HG02973 (cell line): ENCODE results near the gene HOXA1.

Experiments
- ATAC-seq: cut with Tn5 transposase; IDR thresholded peaks from one replicate; pipeline ENCODE4 v1.9.1; 2021; ENCODE audit warnings: moderate library complexity; ENCODE audit not compliant: unreplicated experiment

HOXA1 gene

DNA sequence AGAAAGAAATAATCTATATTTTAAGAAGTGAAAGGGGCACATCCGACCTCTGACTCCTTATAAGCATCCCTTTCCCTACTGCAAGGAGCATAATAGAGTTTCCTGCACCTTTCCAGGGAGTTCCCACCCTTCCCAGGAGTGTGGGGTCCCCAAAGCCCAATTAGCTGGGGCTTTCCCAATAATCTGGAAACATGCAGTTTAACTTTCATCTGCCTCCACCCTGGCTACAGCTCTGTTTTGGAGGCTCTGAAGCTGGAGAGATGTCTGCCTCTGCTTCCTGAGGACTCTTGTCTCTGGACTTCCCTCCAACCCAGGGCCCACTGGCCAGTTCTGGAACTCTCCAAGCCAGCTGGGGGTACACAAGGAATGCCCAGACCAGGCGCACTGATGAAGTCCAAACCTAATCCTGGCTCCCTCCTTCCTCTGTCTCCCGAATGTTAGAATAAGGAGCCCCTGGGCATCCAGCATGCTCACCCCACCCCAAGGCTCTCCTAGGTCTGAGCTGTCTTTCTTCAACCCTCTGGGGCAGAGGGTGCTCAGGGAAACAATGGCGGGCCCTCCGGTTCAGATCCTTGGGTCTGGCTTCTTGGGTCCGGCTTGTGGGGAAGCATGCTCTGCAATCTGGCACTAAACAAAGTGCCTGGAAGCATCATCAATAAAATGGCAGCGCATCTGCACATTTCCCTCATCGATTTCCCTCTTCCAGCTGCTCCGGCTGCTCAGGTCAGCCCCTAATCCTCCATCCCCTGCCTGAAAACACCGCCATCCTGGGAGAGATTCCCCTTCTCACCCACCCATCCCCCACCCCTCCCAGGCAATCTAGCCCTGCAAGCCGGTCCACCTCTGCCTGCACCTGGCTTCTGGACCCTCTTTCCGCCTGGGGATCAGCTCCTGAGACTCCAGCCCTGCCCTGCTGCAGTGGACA is 21.4 kb upstream of the HOXA1 start:
- no peak for ATAC-seq

DNA sequence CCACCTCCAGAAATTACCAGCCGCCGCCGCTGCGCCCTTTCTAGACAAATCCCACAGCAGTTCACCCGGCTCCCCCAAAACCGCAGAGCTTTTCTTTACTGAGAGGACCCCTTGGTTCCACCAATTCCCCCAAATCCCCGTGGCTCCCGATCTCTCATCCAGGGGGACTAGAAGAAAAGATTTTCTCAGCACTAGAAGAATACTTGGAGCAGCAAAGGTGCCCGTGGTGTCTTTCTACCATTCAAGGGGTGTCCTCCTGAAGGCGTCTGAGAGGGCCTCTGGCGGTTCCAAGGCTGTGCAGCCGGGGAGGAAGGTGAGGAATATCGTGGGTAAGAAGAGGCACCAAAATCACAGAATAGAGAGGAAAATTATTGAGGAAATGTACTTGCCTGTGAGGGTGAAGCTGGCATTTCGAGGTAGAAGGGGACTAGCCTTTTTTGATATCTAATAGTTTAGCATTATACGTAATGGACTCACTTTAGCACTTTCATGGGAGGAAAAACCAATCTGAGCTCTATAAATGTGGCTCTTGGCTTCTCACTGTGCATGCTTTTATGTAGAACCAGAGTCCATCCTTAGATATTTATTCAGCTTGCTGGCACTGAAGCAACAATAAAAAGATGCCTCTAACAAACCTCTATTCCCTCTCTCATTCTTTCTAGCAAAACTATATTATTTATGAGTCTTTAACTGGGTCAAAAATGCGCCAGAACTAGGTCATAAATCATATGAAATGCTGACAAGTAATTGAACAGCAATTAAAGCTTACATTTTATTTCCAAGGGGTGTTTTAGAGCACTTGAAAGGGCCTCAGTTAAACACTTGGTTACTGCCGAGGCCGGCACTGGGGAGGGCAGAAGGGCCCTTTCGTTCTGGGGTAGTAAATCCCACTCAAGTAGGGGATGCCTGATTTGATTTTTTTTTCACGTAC is 20.5 kb upstream of the HOXA1 start:
- ATAC-seq, result no peak

DNA sequence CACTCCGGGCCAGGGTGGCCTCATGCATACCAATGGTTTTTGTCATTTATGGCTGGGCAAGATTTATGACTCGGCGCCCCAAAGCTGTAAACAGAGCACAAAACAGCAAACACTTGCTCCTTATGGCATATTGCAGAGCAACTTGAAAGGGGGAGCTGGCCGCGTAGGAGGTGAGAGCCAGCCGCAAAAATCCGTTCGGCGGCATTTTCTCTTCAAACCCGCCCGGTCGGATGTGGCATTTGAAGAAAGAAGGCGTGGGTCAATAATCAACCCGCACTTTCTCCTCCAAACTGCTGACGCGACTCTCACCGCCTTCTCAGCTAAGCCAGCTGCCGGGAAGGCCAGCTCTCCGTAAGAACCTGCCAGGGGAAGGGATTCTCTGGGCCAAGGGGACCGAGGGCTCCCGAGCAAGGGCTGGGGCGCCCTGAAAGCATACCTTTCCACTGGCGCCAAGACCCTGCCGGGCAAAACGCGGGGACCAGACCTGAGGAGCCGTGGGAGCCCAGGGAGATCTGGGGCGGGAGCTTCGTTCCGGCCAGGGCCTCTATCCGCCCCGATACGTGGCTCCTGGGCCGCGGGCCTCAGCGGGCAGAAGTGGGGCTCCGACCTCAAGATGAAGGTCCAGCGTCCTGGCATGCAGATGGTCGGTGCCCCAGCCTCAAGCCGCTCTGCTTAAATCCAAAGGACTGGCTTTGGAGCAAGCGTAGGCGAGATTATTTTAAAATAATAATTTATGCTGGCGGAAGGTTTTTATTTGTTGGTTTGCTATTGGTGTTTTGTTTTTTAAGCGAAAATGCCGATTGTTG is 19.6 kb upstream of the HOXA1 start:
- ATAC-seq, result no peak

DNA sequence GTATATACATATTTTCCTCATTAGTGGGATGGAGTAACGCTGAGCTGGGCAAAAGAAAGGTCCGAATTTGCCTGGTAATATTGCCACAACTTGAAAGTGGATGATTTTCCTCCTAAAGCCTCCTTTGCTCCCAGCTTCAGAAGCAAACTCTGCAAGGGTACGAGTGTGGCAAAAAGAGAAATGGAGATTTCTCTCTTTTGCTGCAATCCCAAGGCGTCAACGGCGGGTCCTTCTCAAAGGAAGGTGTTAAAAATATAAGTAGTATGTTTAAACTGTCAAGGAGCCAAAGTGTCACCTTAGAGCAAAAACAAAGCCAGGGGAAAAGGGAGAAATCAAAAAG is 19.1 kb upstream of the HOXA1 start:
- no peak for ATAC-seq

DNA sequence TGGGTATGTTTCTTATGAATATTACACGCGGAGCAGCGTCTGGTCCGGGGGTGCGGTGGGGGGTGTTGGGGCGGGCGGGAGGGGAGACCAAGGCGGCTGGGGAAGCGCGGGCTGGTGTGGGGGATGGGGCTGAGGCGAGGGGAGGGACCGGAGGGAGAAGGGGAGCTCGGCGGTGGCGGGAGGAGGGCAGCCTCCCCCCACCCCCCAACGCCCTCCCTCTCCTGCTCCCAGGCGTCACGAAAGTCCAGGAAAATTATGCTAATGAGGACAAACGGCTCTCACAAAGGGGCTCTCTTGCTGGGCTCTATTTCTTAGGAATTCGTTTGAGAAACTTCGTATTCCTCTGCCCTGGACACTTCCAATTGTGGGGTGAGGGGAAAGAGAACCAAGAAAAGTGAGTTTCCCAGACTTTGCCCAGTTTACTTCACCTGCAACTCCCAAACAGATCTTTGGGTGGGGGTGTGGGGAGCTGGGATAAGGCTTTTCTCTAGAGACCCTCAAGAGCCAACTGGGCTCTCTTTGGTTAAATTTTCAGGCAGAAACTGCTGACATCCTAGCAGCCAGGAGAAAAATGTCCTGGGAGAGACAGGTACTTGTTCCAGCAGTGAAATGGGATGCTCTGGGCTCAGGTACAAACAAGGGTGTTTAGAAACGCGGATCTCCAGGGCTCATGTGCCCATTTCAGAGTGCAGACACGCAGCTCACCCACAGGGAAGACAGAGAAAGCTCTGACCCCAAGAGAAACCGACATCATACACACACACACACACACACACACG is 18.4 kb upstream of the HOXA1 start:
- no peak for ATAC-seq

DNA sequence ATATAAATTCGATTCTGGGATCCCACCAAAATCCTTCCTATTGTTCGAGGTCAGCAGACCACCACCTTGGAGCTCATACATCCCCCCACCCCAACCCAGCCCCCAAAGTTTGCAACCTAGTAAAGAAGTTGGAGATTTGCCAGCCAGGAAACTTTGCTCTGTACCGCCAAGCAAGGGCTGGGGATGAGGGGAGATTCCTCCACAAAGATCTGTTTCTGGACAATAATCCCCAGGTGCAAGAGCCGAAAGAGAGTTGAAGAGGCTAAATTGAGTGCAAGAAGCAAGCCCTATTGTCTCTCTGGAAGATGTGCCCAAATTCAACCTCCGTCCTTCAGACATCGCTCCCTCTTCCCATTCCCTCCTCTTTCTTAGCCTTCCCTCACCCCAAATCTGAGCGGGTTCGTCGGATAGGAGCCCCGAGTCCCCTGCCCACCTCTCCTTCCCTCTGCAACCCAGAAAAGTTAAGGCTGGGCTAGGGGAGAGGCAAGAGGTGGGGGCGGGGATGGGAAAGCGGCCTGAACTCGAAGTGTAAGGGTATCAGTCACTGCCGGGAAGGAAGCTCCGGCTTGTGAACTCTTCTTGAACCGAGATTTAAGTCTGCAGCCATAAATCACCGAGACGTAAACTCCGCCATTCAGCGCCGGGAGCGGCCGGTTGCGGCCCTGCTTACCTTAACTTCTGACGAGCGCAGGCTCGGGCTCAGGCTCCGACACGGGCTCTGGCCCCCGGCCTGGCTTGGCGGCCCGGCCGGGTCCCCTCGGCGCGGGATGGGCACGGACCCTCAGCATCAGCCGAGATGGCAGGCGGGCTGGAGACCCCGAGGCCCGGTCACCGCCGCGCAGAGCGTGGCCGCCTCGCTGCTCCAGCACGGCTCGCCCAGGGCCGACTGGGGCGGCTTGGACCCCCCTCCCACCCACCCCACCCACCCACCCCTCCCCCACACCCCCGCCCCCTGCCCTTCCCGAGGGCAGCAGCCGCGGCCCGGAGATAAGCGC is 17.5 kb upstream of the HOXA1 start:
- no peak for ATAC-seq

DNA sequence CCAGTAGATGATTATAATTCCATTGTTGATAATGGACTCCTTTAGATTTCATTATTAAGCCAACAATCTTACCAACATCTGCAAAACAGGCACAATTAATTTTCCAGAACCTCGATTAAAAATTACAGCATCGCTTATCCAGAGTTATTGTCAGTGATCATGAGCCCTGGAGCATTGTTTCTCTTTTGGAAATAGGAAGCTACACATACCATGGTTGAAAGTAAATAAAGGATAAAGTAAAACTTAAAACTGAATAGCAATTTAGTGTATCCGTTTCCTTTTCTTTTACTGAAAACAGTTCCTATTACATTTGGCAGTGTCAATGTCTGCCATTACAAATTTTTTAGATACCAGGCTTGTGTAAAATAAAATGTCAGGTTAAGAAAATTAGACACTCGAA is 16.6 kb upstream of the HOXA1 start:
- no peak for ATAC-seq

DNA sequence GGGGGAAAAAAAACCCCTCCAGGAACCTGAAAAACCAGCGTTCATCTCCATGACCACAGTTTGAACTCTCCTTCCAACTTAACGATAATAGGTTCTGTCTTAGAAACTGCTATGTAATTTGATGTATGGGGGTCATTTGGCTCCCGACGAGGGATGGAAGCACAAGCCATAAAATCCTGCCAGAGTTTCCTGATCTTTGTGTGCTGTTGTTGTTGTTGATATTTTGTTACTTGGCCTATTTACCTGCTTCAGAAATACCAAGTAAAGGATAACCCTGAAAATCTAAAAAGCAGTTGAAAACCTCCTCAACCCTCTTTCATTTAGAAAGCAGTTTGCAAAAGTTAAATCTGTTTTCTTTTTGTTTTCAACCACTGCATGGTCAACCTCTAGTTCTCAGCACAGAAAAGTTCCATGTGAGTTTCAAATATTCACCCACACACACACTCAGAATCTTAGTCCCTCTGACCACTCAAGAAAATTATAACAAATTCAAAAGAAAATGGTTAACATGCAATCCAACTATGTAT is 16.0 kb upstream of the HOXA1 start:
- ATAC-seq, result no peak

DNA sequence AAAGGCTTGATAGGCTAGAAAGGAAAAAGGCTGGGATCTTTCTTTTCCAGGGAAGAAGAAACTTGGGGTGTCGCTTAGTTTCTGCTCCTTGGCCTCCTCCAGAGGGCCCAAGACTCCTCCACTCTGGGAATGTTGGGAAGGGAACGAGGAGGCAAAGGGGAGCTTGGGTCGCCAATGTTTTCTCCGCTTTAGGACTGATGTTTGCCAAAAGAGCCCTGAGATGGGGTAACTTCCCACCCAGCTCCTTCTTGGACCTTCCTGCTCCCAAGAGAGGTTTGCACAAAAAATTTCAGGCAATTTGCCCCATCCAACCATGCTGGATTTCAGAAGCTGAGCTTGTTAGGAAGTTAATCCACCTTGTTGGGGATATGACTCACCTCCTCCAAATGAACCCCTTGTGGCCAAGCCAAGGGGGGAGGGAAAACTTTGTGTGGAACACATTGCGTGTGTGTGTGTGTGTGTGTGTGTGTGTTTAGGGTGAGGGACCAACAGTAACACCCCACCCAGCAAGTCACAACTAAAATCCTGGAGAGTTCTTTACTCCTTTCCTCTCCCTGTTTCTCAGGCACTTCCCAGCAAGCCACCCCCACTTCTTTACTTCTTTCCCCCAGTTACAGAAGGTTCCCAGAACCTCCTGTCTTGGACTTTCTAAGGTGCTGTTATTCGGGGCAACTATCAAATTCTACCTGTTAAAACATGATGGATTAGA is 15.4 kb upstream of the HOXA1 start:
- ATAC-seq, result no peak

DNA sequence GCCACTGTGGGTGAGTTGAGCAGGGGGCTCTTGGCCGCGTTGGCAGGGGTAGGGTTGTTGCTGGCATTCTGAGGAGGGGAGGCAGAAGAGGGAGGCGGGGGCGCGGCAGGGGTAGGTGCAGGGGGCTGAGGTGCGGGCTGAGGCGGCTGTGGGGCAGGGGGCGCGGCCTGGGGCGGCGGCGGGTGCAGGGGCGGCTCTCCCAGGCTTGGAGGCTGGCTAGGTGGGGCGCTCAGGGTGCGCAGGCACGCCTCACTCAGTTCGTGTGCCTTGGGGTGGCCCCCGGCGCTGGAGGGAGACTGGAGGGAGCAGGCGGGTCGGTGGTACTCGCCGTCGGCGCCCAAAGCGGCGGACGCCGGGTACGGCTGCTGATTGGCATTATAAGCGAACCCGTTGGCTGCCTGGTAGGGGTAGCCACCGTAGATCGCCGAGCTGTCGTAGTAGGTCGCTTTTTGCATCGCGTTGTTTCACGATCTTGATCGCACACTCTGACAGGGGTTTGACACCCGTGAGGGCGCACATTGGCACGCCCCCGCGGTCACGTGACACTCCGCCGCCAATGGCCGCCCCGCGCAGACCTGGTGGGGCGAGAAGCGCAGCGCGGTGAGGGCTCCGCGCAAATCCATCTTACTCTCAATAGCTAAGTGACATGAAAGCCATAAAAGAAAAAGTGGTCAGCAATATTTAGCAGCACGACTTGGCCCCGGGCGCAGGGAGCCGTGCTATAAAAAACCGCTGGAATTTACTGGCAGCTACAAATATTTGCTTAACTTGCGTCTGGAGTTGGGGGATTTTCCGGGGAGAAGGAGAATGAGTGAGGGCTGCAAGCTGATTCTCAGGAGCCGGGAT is 14.6 kb upstream of the HOXA1 start:
- no peak for ATAC-seq

DNA sequence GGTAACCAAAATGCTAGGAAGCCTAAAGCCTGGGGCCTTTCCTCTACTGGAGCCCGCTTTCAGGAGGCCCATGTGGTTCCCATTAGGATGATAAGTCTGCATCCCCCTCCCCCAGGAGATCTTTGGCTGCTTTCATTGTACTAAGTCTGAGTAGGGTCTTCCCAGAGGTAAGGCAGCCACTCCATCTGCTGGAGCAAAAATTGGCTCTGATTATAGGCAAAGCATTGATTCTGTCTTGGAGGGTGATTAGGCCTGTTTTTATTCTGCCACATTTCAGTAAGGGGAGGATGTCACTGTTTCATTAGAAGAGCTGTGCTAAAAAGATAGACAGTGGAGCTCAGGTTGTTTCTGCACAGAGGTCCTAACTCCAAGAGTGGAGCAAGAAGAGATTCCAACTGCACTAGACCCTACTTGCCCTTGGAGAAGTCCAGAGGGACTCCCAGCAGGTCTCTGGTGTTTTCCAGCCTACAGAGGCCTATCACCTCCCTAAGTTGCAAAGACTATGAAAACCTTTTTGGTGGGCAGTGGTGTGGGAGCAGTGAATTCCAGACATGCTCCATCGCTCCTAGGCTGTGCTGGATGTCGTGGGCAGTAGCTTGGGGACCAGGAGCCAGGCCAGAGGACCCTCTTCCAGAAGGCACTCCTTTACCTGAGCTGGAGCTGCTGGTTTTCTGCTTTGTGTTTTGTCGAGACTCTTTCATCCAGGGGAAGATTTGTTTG is 13.8 kb upstream of the HOXA1 start:
- ATAC-seq, result no peak

DNA sequence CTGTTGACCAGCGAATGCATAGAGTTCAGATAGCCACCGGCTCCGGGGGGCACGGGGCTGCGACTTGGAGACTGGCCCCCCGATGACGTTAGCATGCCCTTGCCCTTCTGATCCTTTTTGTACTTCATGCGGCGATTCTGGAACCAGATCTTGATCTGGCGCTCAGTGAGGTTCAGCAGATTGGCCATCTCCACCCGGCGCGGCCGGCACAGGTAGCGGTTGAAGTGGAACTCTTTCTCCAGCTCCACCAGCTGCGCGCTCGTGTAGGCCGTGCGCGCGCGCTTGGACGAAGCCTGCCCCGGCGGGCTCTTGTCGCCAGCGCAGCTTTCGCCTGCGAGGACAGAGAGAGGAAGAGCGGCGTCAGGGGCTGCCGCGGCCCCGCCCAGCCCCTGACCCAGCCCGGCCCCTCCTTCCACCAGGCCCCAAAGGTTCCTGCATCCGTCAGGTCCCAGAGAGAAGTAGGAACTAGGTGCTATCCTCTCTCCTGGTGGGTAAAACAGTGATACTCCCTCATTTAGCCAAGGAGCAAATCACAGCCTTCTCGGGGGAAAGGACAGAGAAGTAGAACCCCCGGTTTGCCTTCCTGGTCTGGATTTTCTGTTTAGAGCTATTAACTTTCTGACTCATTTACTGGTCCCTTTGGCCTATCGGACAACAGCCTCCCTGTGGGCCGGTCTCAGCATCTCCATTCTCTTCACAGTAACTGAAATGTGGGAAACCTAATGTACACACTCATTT is 12.8 kb upstream of the HOXA1 start:
- no peak for ATAC-seq

DNA sequence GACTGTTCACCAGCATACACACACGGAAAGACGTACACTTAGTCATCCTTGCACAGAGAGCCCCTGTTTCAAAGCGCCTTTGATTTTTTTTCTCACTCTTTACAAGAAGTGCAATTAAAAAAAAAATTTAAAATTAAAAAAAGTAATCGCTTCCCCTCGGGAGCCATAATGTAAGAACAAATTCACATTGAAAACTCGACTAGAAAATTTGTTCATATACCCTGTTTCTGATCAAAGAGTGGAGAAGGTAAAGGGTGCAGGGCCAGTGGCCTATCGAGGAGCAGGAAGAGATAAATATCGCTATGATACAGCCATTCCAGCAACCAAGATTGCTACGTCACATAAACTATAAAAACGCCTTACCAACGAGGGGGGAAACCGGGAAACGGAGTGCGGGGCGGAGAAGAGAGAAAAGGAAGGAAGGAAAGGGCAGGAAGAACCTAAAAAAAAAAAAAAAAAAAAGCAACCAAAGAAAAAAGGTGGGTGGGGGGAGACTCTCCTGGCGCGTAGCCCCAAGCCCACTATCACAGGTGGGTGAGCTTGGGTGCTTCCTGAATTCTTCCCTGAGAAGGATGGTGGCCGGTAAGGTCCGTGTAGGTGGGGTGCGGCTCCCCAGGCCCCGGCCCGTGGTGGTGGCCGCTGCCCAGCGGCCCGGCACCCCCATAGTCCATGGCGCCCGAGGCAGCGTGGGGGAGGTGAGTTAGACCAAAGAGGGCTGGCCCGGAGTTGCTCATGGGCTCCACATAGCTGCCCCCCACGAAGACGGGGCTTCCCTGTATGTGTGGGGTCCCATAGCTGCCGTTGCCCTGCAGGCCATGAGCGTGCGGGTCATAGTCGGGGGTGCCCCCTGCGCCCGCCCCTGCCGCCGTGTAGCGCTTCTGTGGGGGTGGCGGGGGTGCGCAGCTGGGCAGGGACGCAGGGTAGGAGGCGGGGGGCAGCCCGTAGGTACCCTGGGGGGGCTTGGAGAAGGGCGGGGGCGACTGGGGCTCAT is 11.9 kb upstream of the HOXA1 start:
- ATAC-seq, result no peak

DNA sequence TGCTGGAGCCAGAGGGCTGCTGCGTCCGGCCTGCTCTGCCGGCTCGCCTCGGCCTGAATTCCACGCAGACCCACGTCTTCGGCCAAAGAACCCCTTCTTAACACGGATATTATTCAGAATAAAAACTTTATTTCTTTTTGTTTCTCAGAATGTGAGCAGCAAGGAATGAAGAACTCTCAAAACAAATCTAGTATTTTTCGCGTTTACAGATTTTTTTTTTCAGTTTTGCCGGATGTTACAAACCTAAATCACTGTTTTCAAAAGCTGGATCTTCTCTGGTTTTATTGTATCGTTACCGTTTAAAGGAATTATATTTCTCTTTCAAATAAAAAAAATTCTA is 11.1 kb upstream of the HOXA1 start:
- no peak for ATAC-seq
